Heart right ventricle (tissue), 16 donors: ENCODE results near the gene PRIM1. TPM values are rescaled to one million over a fixed set of nuclear protein-coding genes. Genes with fewer than 3 reads are reported as not detected.

ENCODE experiments used
- ATAC-seq, 8 donors: fragments of 200-7000 bp; cut with Tn5 transposase; one replicate each; pipeline ENCODE4 v1.9.1; 2020; ENCODE audit warnings: mild to moderate bottlenecking in 8 of 8, moderate library complexity in 8 of 8, moderate number of reproducible peaks in 1 of 8
- DNase-seq, 2 donors: peaks; one replicate each; pipeline ENCODE4 v3.0.0-alpha.2; 2020
- H3K27ac ChIP-seq, 10 donors: fragments of 200-600 bp; sonication (generic) in 2 of 10; one replicate each; pipeline versions ENCODE4 v1.5.0 to v1.8.0; 2020 to 2022; ENCODE audit warnings: mild to moderate bottlenecking in 3 of 10
- H3K27me3 ChIP-seq, 7 donors: fragments of 200-600 bp; one replicate each; pipeline ENCODE4 v1.8.0; 2021 to 2022; ENCODE audit warnings: mild to moderate bottlenecking in 2 of 7
- H3K36me3 ChIP-seq, 9 donors: fragments of 200-600 bp; sonication (generic) in 1 of 9; one replicate each; pipeline versions ENCODE4 v1.5.0 to v1.8.0; 2020 to 2022; ENCODE audit warnings: mild to moderate bottlenecking in 2 of 9
- H3K4me1 ChIP-seq, 9 donors: fragments of 200-600 bp; sonication (generic) in 1 of 9; one replicate each; pipeline versions ENCODE4 v1.5.0 to v1.8.0; 2020 to 2022; ENCODE audit warnings: mild to moderate bottlenecking in 4 of 9
- H3K4me3 ChIP-seq, 10 donors: fragments of 200-600 bp; sonication (generic) in 2 of 10; one replicate each; pipeline versions ENCODE4 v1.5.0 to v1.8.0; 2020 to 2022; ENCODE audit warnings: mild to moderate bottlenecking in 7 of 10, moderate library complexity in 2 of 10
- H3K9me3 ChIP-seq, 11 donors: fragments of 200-600 bp in 10 of 11; sonication (generic) in 2 of 11; one replicate each; pipeline versions ENCODE4 v1.5.0 to v1.8.0; 2013 to 2022; ENCODE audit warnings: mild to moderate bottlenecking in 2 of 11, control low read depth in 1 of 11, moderate library complexity in 1 of 11
- WGBS, 2 donors: extraction: QIAGEN DNeasy Blood & Tissue Kit; methylation state at CpG; one replicate each; pipeline ENCODE4 v1.1.7; 2013; ENCODE audit warnings: inconsistent platforms in 1 of 2; 5-methylcytosine and 5-hydroxymethylcytosine counted together
- intact Hi-C, 10 donors: fragments of 100-400 bp; cut with DNase I; formaldehyde crosslinking; loops; one replicate each; pipeline versions ENCODE4 v1.11.1 to v1.14.2; 2022
- polyA plus RNA-seq, 2 donors: library from polyadenylated mRNA; stranded (reverse); fragments of 200-250 nt; gene quantifications; one replicate each; pipeline ENCODE4 v1.2.3, GENCODE V29; 2013
- total RNA-seq, 10 donors: library from RNA; stranded (reverse); fragmentation: NEBNext Ultra II Directional in 3 of 10; extraction: Animal tissue kit (Norgen Biotek cat#: 25700) in 3 of 10; gene quantifications; one replicate each; pipeline versions ENCODE4 v1.2.1 to v1.2.4, GENCODE V29; 2021 to 2023
- TF ChIP-seq, protein P1 (sequence below), 9 donors: fragments of 200-600 bp; sonication (generic) in 2 of 9; IDR thresholded peaks; one replicate each; pipeline versions ENCODE4 v1.5.0 to v1.8.0; 2021 to 2022; ENCODE audit warnings: antibody characterized with exemption in 9 of 9, mild to moderate bottlenecking in 5 of 9, moderate library complexity in 1 of 9
- donor health status: Arrhythmogenic right ventricular cardiomyopathy.
- donor health status: ischemic (EF 13 %, LVEDD 7.1; RV severe dilation, severe dysfunction).
- donor health status: healthy with polysubstance abuse.
- donor health status: DM: no; HTN: yes; CAD: no.
- donor health status: DM: no; HTN: no; CAD: no.
- donor health status: ischemic (EF 25% LVEDD 6.9; RV normal size, moderate dysfunction).
- donor health status: ischemic (EF 25% LVEDD 5.7; RV mildly dilated, moderate dysfunction).
- donor health status: healthy.
- donor health status: DM: yes; HTN: yes; CAD: no.
- donor health status: Ischemic cardiomyopathy.
- donor health status: ischemic (EF 35%, LVEDD 5.7; RV mildly dilated, moderate dysfunction).
- donor health status: nonischemic (EF 11% LVEDD 7.7; RV severe dilation, severe dysfunction).
- donor health status: DM: yes; HTN: yes; CAD: no.
- donor health status: PGD.
- donor health status: ischemic (EF 29% LVEDD 5.4; RV normal size, mild dysfunction).
- donor health status: nonischemic (EF 23%, LVEDD 6.1; RV moderate dilation, normal function).

PRIM1 gene
- total and polyA plus RNA-seq, 12 donors, result 1.8 to 4.7 (median 3.0) TPM

DNA sequence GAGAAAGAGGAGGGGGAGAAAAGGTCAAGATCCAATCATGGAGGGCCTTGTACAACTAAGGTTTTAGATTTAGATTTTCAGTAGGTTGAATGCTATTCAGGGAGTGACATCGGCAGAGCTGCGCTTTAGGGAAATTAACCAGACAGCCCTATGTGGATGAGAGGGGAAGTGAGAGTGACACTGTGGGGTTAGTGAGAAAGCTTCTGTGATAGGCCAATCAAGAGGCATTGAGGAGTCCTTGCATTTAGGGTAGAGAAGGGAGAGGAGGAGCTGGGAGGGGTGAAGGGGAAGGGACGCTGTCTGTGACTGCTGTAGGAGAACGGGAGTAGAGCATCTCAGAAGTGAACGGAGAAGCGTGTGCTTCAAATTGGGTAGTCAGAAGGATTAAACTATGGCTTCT lies 14.4 kb upstream of the PRIM1 start:
- no peak for DNase-seq
- intact Hi-C loops, result loop anchor here in 1 of 10 donors (10.0 kb wide), 1 partner anchor 288 kb away; the partner anchor contains the start of gene MYO1A
- Histone ChIP-seq H3K4me1 (no peaks in the 10 kb centered on the region), H3K27ac (no peak overlapping the region), H3K27me3 (no peaks in the 10 kb centered on the region), H3K36me3 (no peaks in the 10 kb centered on the region), H3K4me3 (no peak overlapping the region), H3K9me3 (no peaks in the 10 kb centered on the region)
- WGBS, 2 donors, result 75 to 81% methylated on average over 6 of the region's 6 CpGs
- peak in 2 of 8 donors; percentile 39 to 74 for ATAC-seq
- TF ChIP-seq, protein P1, sequence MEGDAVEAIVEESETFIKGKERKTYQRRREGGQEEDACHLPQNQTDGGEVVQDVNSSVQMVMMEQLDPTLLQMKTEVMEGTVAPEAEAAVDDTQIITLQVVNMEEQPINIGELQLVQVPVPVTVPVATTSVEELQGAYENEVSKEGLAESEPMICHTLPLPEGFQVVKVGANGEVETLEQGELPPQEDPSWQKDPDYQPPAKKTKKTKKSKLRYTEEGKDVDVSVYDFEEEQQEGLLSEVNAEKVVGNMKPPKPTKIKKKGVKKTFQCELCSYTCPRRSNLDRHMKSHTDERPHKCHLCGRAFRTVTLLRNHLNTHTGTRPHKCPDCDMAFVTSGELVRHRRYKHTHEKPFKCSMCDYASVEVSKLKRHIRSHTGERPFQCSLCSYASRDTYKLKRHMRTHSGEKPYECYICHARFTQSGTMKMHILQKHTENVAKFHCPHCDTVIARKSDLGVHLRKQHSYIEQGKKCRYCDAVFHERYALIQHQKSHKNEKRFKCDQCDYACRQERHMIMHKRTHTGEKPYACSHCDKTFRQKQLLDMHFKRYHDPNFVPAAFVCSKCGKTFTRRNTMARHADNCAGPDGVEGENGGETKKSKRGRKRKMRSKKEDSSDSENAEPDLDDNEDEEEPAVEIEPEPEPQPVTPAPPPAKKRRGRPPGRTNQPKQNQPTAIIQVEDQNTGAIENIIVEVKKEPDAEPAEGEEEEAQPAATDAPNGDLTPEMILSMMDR (IDR thresholded peaks at IDR 0.05), result no peak

DNA sequence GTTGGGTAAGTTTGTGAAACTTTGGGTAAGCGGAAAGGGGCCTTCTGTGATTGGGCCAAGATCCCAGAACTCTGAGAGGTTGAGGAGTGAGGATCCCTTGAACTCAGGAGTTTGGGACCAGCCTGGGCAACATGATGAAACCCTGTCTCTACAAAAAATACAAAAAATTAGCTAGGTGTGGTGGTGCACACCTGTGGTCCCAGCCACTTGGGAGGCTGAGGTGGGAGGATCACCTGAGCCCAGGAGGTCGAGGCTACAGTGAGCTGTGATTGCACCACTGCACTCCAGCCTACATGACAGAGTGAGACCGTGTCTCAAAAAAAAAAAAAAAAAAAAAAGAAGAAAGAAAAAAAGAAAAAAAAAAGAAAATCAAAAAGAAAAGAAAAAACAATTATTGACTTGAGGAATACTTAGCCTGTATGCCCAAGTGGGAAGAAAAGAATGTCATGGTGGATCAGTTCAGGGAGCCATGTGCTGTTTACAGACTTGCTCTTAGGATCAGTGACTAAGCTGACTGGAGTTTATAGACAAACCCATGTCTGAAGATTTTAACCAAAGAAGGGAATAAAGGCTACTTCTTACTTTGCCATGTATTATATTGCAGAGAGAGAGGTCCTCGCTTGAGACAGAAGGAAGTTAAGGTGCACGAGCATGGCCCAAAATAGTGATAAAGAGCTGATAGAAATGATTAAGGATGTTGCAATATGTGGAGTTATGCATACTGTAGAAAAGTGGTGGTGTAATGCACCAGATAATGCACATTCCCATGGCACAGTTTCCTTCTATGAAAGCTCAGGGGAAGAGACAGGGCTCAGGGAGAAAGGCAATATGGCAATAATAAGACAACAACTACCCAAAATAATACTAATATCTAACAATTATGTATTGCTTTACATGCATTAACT lies 11.9 kb upstream of the PRIM1 start:
- ATAC-seq, result no peak
- TF ChIP-seq, protein P1 (IDR thresholded peaks at IDR 0.05), result no peak
- H3K27ac ChIP-seq, result no peak overlapping the region
- no peak for DNase-seq
- H3K9me3 ChIP-seq, result peaks cover 0 to 4% (median 0%) of the 10 kb centered on the region in 11 donors
- 75 to 90% methylated on average over 5 of the region's 5 CpGs for WGBS, 2 donors
- H3K27me3 ChIP-seq, result no peaks in the 10 kb centered on the region
- no peaks in the 10 kb centered on the region for H3K36me3 ChIP-seq
- intact Hi-C loops, result loop anchor here in 6 of 10 donors (1.0 to 10.0 kb wide), 8 partner anchors 223 to 348 kb away; partner anchors contain the start of genes MYO1A (in 1 of the 6) and STAT6 (in 1 of the 6)
- H3K4me3 ChIP-seq, result no peak overlapping the region
- no peaks in the 10 kb centered on the region for H3K4me1 ChIP-seq

DNA sequence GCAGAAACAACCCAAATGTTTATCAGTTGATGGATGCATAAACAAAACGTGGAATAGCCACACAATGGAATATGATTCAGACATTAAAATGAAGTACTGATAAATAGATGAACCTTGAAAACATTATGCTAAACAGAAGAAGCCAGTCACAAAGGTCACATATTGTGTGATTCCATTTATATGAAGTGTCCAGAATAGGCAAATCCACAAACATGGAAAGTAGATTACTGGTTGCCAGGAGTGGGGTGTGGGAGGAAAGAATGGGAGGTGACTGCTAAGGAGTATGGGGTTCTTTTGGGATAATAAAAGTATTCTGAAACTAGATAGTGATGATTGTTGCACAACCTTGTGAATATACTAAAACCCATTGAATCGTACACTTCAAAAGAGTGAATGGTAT lies 9.7 kb upstream of the PRIM1 start:
- H3K4me1 ChIP-seq, result no peaks in the 10 kb centered on the region
- H3K27me3 ChIP-seq, result no peaks in the 10 kb centered on the region
- 60 to 70% methylated on average over 2 of the region's 2 CpGs for WGBS, 2 donors
- H3K27ac ChIP-seq, result no peak overlapping the region
- ATAC-seq (no peak), DNase-seq (no peak)
- intact Hi-C loops, result loop anchor here in 5 of 10 donors (2.0 to 10.0 kb wide), 6 partner anchors 225 to 350 kb away; partner anchors contain the start of genes MYO1A (in 1 of the 5) and STAT6 (in 1 of the 5)
- no peak overlapping the region for H3K4me3 ChIP-seq
- no peaks in the 10 kb centered on the region for H3K36me3 ChIP-seq
- TF ChIP-seq, protein P1 (IDR thresholded peaks at IDR 0.05), result no peak
- H3K9me3 ChIP-seq, result peaks cover 0 to 12% (median 4%) of the 10 kb centered on the region in 11 donors

DNA sequence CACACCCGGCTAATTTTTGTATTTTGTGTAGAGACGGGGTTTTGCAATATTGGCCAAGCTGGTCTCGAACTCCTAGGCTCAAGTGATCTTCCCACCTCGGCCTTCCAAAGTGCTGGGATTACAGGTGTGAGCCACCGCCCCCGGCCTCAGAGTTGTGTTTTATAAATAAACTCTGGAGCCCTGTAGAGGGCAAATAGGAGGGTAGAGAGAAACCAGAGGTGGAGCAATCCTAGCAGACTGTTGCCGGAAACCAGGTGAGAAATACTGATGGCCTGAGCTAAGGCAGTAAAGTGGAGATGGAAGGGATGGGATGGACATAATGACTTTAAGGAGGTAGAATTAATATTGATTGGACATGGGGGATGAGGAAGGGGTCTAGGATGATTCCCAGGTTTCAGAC lies 8.3 kb upstream of the PRIM1 start:
- peaks cover 0 to 12% (median 4%) of the 10 kb centered on the region in 11 donors for H3K9me3 ChIP-seq
- H3K36me3 ChIP-seq, result no peaks in the 10 kb centered on the region
- DNase-seq (no peak), ATAC-seq (no peak)
- TF ChIP-seq, protein P1 (IDR thresholded peaks at IDR 0.05), result no peak
- H3K4me1 ChIP-seq, result no peaks in the 10 kb centered on the region
- no peaks in the 10 kb centered on the region for H3K27me3 ChIP-seq
- no peak overlapping the region for H3K27ac ChIP-seq
- no peak overlapping the region for H3K4me3 ChIP-seq
- 80 to 85% methylated on average over 7 of the region's 7 CpGs for WGBS, 2 donors
- intact Hi-C loops, result loop anchor here in 5 of 10 donors (5.0 to 10.0 kb wide), 5 partner anchors 227 to 352 kb away; partner anchors contain the start of genes MYO1A (in 1 of the 5) and STAT6 (in 1 of the 5)
